Activated CD4-positive, alpha-beta T cell treated with anti-CD3 and anti-CD28 coated beads, Interleukin-2, amount 50 U/mL, for 16 hours (primary cell): ENCODE measurements around the gene RPS6KA2.
"Not testable (repeated sequence)": the region's sequence is repeated elsewhere in the genome, so short reads cannot be mapped to it uniquely, and the experiment has no call there.

Source experiments
- DNase-seq: peaks from one replicate; pipeline ENCODE4 v3.0.0-alpha.2; 2020

The RPS6KA2 gene

GRCh38 chr6:166655713-166656229 is 28.7 kb upstream of the RPS6KA2 start:
- no peak for DNase-seq

- DNase-seq: no peak
Measured at GRCh38 chr6:166655251-166655650, 28.2 kb upstream of the RPS6KA2 start.

GRCh38 chr6:166654573-166654972 is 27.5 kb upstream of the RPS6KA2 start:
- no peak for DNase-seq

GRCh38 chr6:166653639-166653941 is 26.5 kb upstream of the RPS6KA2 start:
- DNase-seq: no peak

- DNase-seq: no peak
Measured at GRCh38 chr6:166650824-166651807, 24.1 kb upstream of the RPS6KA2 start.

- DNase-seq: no peak
Measured at GRCh38 chr6:166650047-166650446, 23.0 kb upstream of the RPS6KA2 start.

GRCh38 chr6:166648846-166649245 is 21.8 kb upstream of the RPS6KA2 start:
- no peak for DNase-seq

GRCh38 chr6:166647896-166648295 is 20.8 kb upstream of the RPS6KA2 start:
- DNase-seq: no peak

GRCh38 chr6:166646716-166647115 is 19.7 kb upstream of the RPS6KA2 start:
- no peak for DNase-seq

GRCh38 chr6:166645896-166646295 is 18.8 kb upstream of the RPS6KA2 start:
- DNase-seq: no peak

GRCh38 chr6:166644681-166645080 is 17.6 kb upstream of the RPS6KA2 start:
- DNase-seq: no peak

- no peak for DNase-seq
Measured at GRCh38 chr6:166643891-166644590, 17.0 kb upstream of the RPS6KA2 start.

GRCh38 chr6:166642646-166643045 is 15.6 kb upstream of the RPS6KA2 start:
- no peak for DNase-seq

GRCh38 chr6:166640342-166641043 is 13.4 kb upstream of the RPS6KA2 start:
- no peak for DNase-seq

- no peak for DNase-seq
Measured at GRCh38 chr6:166639921-166640320, 12.9 kb upstream of the RPS6KA2 start.

GRCh38 chr6:166638573-166638964 is 11.5 kb upstream of the RPS6KA2 start:
- DNase-seq: no peak

- no peak for DNase-seq
Measured at GRCh38 chr6:166637812-166638572, 10.9 kb upstream of the RPS6KA2 start.

- no peak for DNase-seq
Measured at GRCh38 chr6:166636934-166637333, 9.9 kb upstream of the RPS6KA2 start.

GRCh38 chr6:166636191-166636933 is 9.3 kb upstream of the RPS6KA2 start:
- no peak for DNase-seq

GRCh38 chr6:166635013-166635970 is 8.2 kb upstream of the RPS6KA2 start:
- DNase-seq: no peak

GRCh38 chr6:166634581-166634980 is 7.5 kb upstream of the RPS6KA2 start:
- DNase-seq: not testable (repeated sequence)
